HepG2 (cell line): ENCODE measurements around the gene TFEB. TPM values are rescaled to one million over a fixed set of nuclear protein-coding genes. Genes with fewer than 3 reads are reported as not detected.

Source experiments
- FIP1L1 ChIP-seq: fragments of 200-400 bp; formaldehyde crosslinking; IDR thresholded peaks from 2 replicates; pipeline ENCODE4 v1.6.1; 2018; ENCODE audit warnings: low read depth, mild to moderate bottlenecking, low read length, moderate library complexity, borderline replicate concordance; ENCODE audit not compliant: insufficient read depth
- NAIF1 ChIP-seq: sonication (generic); formaldehyde crosslinking; IDR thresholded peaks from 2 replicates; pipeline ENCODE4 v1.5.0; 2020; ENCODE audit warnings: mild to moderate bottlenecking, missing genetic modification reagents, borderline replicate concordance
- NCOA1 ChIP-seq: sonication (generic); formaldehyde crosslinking; IDR thresholded peaks from 2 replicates; pipeline ENCODE4 v1.9.0; 2021; ENCODE audit warnings: missing genetic modification reagents
- PCBP2 ChIP-seq: fragments of 200-400 bp; formaldehyde crosslinking; optimal IDR thresholded peaks from 2 replicates; pipeline ENCODE3; 2018; ENCODE audit warnings: low read length, low read depth; ENCODE audit not compliant: poor library complexity, severe bottlenecking
- PRDM10 ChIP-seq: sonication (generic); formaldehyde crosslinking; IDR thresholded peaks from 2 replicates; pipeline ENCODE4 v1.4.0; 2020; ENCODE audit warnings: low read depth, missing genetic modification reagents
- PRDM15 ChIP-seq: sonication (generic); formaldehyde crosslinking; IDR thresholded peaks from 2 replicates; pipeline ENCODE4 v1.4.0; 2020; ENCODE audit warnings: missing genetic modification reagents
- TCF7L2 ChIP-seq: IDR thresholded peaks from 2 replicates; pipeline ENCODE4 v1.6.1; 2011; ENCODE audit warnings: mild to moderate bottlenecking, low read depth, low read length, moderate library complexity
- TIGD3 ChIP-seq: sonication (generic); formaldehyde crosslinking; IDR thresholded peaks from 2 replicates; pipeline ENCODE4 v1.5.1; 2020; ENCODE audit warnings: mild to moderate bottlenecking, missing genetic modification reagents, borderline replicate concordance
- U2AF1 ChIP-seq: fragments of 200-400 bp; formaldehyde crosslinking; optimal IDR thresholded peaks from 2 replicates; pipeline ENCODE3; 2017; ENCODE audit warnings: mild to moderate bottlenecking, low read depth, low read length
- ZBTB7A ChIP-seq: sonication (generic); formaldehyde crosslinking; IDR thresholded peaks from 2 replicates; pipeline ENCODE4 v1.8.0; 2022; ENCODE audit warnings: mild to moderate bottlenecking, missing genetic modification reagents
- ZNF136 ChIP-seq: sonication (generic); formaldehyde crosslinking; IDR thresholded peaks from 2 replicates; pipeline ENCODE4 v1.8.1; 2022; ENCODE audit warnings: low read depth, mild to moderate bottlenecking, moderate library complexity, missing genetic modification reagents
- ZNF20 ChIP-seq: sonication (generic); formaldehyde crosslinking; IDR thresholded peaks from 2 replicates; pipeline ENCODE4 v1.4.0; 2020; ENCODE audit warnings: mild to moderate bottlenecking, moderate library complexity, missing genetic modification reagents
- ZNF556 ChIP-seq: sonication (generic); formaldehyde crosslinking; IDR thresholded peaks from 2 replicates; pipeline ENCODE4 v1.4.0; 2020; ENCODE audit warnings: mild to moderate bottlenecking, missing genetic modification reagents, borderline replicate concordance
- ZNF670 ChIP-seq: sonication (generic); formaldehyde crosslinking; IDR thresholded peaks from 2 replicates; pipeline ENCODE4 v1.8.0; 2022; ENCODE audit warnings: mild to moderate bottlenecking, missing genetic modification reagents, borderline replicate concordance
- polyA plus RNA-seq, 8 experiments: library from polyadenylated mRNA; depleted of rRNA in 3 of 8; stranded (reverse) in 7 of 8; unstranded in 1 of 8; fragments of >200 nt; fragmentation: Illumina TruSeq in 4 of 8; extraction: Trizol in 4 of 8; gene quantifications; 2 replicates each; pipeline versions ENCODE4 v1.2.1 to v1.2.3, GENCODE V29; 2011 to 2016; ENCODE audit warnings: low read depth in 4 of 8, missing spikeins in 1 of 8, mixed read lengths in 1 of 8; ENCODE audit not compliant: insufficient read depth in 1 of 8
- total RNA-seq, 5 experiments: library from RNA; depleted of rRNA; stranded (reverse); fragments of >200 nt; fragmentation: Illumina TruSeq; extraction: Trizol; gene quantifications; 2 replicates each; pipeline ENCODE4 v1.2.3, GENCODE V29; 2016; ENCODE audit warnings: low read depth in 1 of 5
- TF ChIP-seq, protein P1 (sequence below): sonication (generic); formaldehyde crosslinking; IDR thresholded peaks from 2 replicates; pipeline ENCODE4 v1.4.0; 2020; ENCODE audit warnings: mild to moderate bottlenecking, low read depth, missing genetic modification reagents
- TF ChIP-seq, protein P2 (sequence below): sonication (generic); formaldehyde crosslinking; IDR thresholded peaks from 2 replicates; pipeline ENCODE4 v1.8.0; 2022; ENCODE audit warnings: missing genetic modification reagents, mild to moderate bottlenecking, borderline replicate concordance

TFEB gene
- total and polyA plus RNA-seq, 2 of the 13 experiments (the other 11 are each of a cell fraction or from before 2014, with no cell fraction given) = 13.3 to 18.7 TPM

DNA sequence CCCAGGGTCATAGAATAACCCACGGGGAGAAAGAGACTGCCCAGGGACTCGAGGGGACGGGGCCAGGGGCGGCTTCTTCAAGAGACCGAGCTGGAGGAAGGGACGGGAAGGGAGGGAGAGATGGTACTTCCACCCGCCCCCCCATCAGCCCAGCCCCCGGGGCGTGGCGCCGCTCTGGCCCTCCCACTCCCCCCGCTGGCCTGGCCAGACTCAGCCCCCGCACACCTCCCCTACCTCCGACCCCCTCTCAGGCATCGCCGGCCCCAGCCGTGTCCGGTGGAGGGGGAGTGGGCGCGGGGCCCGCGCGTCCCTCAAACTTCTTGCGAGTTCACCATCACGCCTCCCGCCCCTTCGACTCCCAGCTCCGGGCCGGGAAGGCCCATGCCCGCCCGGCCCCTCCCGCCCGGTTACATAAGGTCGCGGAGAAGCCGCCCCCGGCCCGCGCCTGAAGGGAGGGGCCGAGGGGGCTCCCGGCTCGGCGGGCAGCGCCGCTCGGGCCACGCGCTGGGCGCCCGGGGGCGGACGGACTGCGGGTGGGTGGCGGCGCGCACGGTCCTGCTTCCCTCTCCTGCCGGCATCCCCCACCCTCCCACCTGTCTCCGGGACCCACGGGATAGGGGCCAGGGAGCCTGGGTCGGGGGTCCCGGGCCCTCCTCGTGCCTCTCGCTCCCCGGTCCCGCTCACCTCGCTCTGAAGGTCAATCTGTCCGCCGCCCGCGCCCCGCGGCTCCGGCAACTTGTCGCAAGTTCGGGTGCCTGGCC lies 562 bp downstream of the TFEB start (continued):
- TF ChIP-seq PRDM15 = peak; percentile 35; the same call in 1 of the 2 replicates
- 0 out of 2 replicates have a peak, but pooled peaks have one; percentile 11 for TF ChIP-seq ZBTB7A (CRISPR knock-in tag)
- TF ChIP-seq, protein P1, sequence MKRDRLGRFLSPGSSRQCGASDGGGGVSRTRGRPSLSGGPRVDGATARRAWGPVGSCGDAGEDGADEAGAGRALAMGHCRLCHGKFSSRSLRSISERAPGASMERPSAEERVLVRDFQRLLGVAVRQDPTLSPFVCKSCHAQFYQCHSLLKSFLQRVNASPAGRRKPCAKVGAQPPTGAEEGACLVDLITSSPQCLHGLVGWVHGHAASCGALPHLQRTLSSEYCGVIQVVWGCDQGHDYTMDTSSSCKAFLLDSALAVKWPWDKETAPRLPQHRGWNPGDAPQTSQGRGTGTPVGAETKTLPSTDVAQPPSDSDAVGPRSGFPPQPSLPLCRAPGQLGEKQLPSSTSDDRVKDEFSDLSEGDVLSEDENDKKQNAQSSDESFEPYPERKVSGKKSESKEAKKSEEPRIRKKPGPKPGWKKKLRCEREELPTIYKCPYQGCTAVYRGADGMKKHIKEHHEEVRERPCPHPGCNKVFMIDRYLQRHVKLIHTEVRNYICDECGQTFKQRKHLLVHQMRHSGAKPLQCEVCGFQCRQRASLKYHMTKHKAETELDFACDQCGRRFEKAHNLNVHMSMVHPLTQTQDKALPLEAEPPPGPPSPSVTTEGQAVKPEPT (CRISPR knock-in tag) = no peak
- no peak for TF ChIP-seq NCOA1
- no peak for TF ChIP-seq FIP1L1
- TF ChIP-seq TIGD3 (CRISPR knock-in tag) = no peak
- no peak for TF ChIP-seq TCF7L2
- no peak for TF ChIP-seq ZNF20 (CRISPR knock-in tag)
- TF ChIP-seq ZNF136 (CRISPR knock-in tag) = no peak; the same call in 1 of the 2 replicates
- no peak for TF ChIP-seq PCBP2
- TF ChIP-seq NAIF1 (CRISPR knock-in tag) = no peak
- TF ChIP-seq, protein P2, sequence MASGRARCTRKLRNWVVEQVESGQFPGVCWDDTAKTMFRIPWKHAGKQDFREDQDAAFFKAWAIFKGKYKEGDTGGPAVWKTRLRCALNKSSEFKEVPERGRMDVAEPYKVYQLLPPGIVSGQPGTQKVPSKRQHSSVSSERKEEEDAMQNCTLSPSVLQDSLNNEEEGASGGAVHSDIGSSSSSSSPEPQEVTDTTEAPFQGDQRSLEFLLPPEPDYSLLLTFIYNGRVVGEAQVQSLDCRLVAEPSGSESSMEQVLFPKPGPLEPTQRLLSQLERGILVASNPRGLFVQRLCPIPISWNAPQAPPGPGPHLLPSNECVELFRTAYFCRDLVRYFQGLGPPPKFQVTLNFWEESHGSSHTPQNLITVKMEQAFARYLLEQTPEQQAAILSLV (CRISPR knock-in tag) = no peak
- no peak for TF ChIP-seq ZNF556
- TF ChIP-seq PRDM10 = no peak; the same call in 1 of the 2 replicates
- TF ChIP-seq ZNF670 (CRISPR knock-in tag) = no peak
- no peak for TF ChIP-seq U2AF1
